GM13977 (cell line): Measurements from ENCODE around the gene TMEM182.

Source experiments
- DNase-seq: peaks from one replicate; pipeline ENCODE4 v3.0.0; 2012; ENCODE audit warnings: low spot score
- in situ Hi-C: fragments of 300-500 bp; cut with MboI; formaldehyde crosslinking; loops from one replicate; pipeline ENCODE4 v1.12.0; 2022; ENCODE audit warnings: low sequenced_read_pairs, low pct_unique_long_range_greater_than_20kb, mixed read lengths, inconsistent platforms; ENCODE audit not compliant: unreplicated experiment
- TF ChIP-seq, protein P1 (sequence below): IDR thresholded peaks from 2 replicates; pipeline ENCODE4 v1.5.1; 2012; ENCODE audit warnings: mild to moderate bottlenecking, control low read depth; ENCODE audit not compliant: insufficient read depth; ENCODE audit errors: extremely low read depth, missing control alignments

The TMEM182 gene

GRCh38 chr2:102749938-102750337 lies 11.9 kb upstream of the TMEM182 start:
- DNase-seq, result peak; percentile 20
- in situ Hi-C loops, result no loop called here
- TF ChIP-seq, protein P1, sequence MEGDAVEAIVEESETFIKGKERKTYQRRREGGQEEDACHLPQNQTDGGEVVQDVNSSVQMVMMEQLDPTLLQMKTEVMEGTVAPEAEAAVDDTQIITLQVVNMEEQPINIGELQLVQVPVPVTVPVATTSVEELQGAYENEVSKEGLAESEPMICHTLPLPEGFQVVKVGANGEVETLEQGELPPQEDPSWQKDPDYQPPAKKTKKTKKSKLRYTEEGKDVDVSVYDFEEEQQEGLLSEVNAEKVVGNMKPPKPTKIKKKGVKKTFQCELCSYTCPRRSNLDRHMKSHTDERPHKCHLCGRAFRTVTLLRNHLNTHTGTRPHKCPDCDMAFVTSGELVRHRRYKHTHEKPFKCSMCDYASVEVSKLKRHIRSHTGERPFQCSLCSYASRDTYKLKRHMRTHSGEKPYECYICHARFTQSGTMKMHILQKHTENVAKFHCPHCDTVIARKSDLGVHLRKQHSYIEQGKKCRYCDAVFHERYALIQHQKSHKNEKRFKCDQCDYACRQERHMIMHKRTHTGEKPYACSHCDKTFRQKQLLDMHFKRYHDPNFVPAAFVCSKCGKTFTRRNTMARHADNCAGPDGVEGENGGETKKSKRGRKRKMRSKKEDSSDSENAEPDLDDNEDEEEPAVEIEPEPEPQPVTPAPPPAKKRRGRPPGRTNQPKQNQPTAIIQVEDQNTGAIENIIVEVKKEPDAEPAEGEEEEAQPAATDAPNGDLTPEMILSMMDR, result no peak

- TF ChIP-seq, protein P1, result peak; percentile 78
- peak; percentile 19 for DNase-seq
- in situ Hi-C loops, result no loop called here
These were observed 8.2 kb upstream of the TMEM182 start for GRCh38 chr2:102753563-102754159.

GRCh38 chr2:102754456-102755145 lies 7.2 kb upstream of the TMEM182 start:
- DNase-seq, result no peak
- TF ChIP-seq, protein P1, result no peak
- in situ Hi-C loops, result no loop called here

DNA sequence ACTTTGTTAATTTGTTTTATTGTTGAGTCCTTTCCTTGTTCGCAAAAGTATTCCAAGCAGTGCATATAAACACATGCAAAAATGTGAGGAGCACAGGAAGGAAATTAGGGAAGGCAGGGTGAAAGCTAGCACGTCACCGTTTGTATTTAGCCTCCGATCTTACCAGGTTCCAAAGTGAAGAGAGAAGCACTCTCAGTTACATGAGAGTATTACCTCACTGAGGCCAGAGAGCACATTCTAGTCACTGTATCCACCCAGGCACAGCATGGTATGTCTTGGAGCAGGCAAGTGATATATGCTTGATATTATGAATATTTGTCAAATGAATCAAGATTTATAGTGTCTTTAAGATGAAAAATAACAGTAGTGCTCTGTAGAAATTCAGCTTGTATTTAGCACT lies 6.5 kb upstream of the TMEM182 start:
- in situ Hi-C loops, result no loop called here
- no peak for DNase-seq
- TF ChIP-seq, protein P1, result no peak

DNA sequence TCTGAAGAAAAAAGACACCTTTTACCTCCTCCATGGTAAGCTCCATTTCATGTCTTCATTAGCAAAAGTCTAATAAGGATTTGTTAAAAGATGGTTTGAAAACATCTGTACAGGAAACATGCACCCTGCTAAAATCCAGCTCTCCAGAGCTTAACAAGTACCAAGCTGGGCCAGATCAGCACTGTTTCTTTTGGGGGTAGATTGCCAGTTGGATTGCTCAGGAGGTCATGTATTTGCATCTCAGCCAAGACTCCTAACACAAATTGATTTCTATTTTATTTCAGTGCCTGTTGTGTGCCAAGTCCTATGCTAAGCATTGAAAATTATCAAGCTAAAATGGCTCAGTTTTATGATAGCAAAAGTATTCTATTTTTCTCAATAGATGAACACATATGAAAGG lies 3.4 kb upstream of the TMEM182 start:
- TF ChIP-seq, protein P1, result no peak
- in situ Hi-C loops, result no loop called here
- no peak for DNase-seq

DNA sequence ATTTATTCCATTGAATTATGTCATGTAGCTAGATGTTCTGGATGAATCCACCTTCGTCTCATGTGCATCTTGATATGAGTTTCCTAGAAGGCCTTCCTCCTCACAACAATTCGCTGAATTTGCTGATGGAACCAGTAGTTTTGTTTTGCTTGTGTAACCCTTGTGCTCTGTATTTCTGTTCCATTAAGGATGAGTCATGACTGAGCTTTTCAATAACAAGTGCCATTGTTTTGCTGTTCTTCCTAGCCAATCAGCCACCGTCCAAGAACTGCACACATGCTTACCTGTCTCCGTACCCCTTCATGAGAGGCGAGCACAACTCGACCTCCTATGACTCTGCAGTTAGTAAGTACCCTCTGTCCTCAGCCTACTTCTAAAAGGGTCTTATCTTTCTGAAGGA lies 2.3 kb downstream of the TMEM182 start:
- TF ChIP-seq, protein P1, result no peak
- DNase-seq, result no peak
- in situ Hi-C loops, result no loop called here

DNA sequence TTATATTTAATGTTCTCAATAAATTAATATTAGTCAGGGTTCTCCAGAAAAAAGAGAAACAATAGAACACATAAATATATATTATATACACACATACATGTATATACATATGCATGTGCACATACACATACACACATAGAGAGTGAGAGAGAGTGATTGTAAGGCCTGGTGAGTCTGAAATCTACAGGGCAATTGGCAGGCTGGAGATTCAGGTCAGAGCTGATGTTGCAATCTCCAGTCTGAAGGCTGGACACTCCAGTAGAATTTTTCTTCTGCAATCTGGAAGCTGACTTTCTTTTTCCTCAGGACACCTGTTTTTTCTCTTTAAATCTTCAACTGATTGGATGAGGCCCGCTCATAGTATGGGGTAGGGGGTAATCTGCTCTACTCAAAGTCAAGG lies 3.2 kb downstream of the TMEM182 start:
- TF ChIP-seq, protein P1, result no peak
- no peak for DNase-seq
- in situ Hi-C loops, result no loop called here
